ENCODE data around the gene RBM8A.

- TF ChIP-seq CTCF (IDR thresholded peaks at IDR 0.05) = no peak
- TF ChIP-seq ZFX (IDR thresholded peaks at IDR 0.05; ENCODE audit: borderline replicate concordance) = no peak
Measured at GRCh38 chr1:145917595-145917994, 9.7 kb downstream of the RBM8A start.
